Pancreas (tissue), 10 donors: ENCODE data around the gene RAB2B. TPM values are rescaled to one million over a fixed set of nuclear protein-coding genes. Genes with fewer than 3 reads are reported as not detected.

Source experiments
- ATAC-seq, 4 donors: fragments of 200-7000 bp; cut with Tn5 transposase; one replicate each; pipeline versions ENCODE4 v1.8.0 to v1.9.1; 2020; ENCODE audit warnings: mild to moderate bottlenecking in 4 of 4, moderate library complexity in 4 of 4
- DNase-seq, 6 donors: peaks; one replicate each; pipeline ENCODE4 v3.0.0-alpha.2; 2020
- FAIRE-seq: peaks from 2 replicates; lab custom pipeline; 2012; peaks lifted over from hg19 to GRCh38; lab: Jason Lieb, UNC
- H3K27ac ChIP-seq, 4 donors: fragments of 200-600 bp; sonication (generic); 1 replicate in 3 of 4; 2 replicates in 1 of 4; pipeline versions ENCODE4 v1.5.0 to v1.8.0; 2020
- H3K27me3 ChIP-seq, 4 donors: fragments of 200-600 bp; one replicate each; pipeline ENCODE4 v1.8.0; 2021
- H3K36me3 ChIP-seq, 3 donors: fragments of 200-600 bp; sonication (generic) in 1 of 3; one replicate each; pipeline versions ENCODE4 v1.5.0 to v1.8.0; 2020 to 2021
- H3K4me1 ChIP-seq, 3 donors: fragments of 200-600 bp; one replicate each; pipeline ENCODE4 v1.8.0; 2021
- H3K4me3 ChIP-seq, 4 donors: fragments of 200-600 bp; sonication (generic) in 2 of 4; one replicate each; pipeline versions ENCODE4 v1.5.0 to v1.8.0; 2020 to 2021
- H3K9me3 ChIP-seq, 4 donors: fragments of 200-600 bp; one replicate each; pipeline ENCODE4 v1.8.0; 2021
- WGBS, 2 donors: extraction: QIAGEN DNeasy Blood & Tissue Kit; methylation state at CpG; one replicate each; pipeline ENCODE4 v1.1.7; 2013; 5-methylcytosine and 5-hydroxymethylcytosine counted together
- intact Hi-C, 3 donors: fragments of 100-400 bp; cut with DNase I; formaldehyde crosslinking; loops; one replicate each; pipeline versions ENCODE4 v1.11.1 to v1.14.2; 2022
- polyA plus RNA-seq, 2 donors: library from polyadenylated mRNA; stranded (reverse); fragments of 200-250 nt; gene quantifications; one replicate each; pipeline ENCODE4 v1.2.3, GENCODE V29; 2013
- total RNA-seq, 6 donors: library from RNA; stranded (reverse); fragmentation: NEBNext Ultra II Directional in 4 of 6; extraction: Animal tissue kit (Norgen Biotek cat#: 25700) in 4 of 6; gene quantifications; one replicate each; pipeline versions ENCODE4 v1.2.1 to v1.2.4, GENCODE V29; 2021 to 2023
- TF ChIP-seq, protein P1 (sequence below), 4 donors: fragments of 200-600 bp; sonication (generic) in 3 of 4; IDR thresholded peaks; one replicate each; pipeline versions ENCODE4 v1.5.0 to v1.8.0; 2021; ENCODE audit warnings: antibody characterized with exemption in 4 of 4
- donor health status: healthy with polysubstance abuse.
- donor health status: DM: no; HTN: no; CAD: no; lungs with moderate emphysema.
- donor health status: DM: no; HTN: no; CAD: no.
- donor health status: control.
- donor health status: control.
- donor health status: Bipolar disorder and iron deficiency.
- donor health status: DM: yes; HTN: yes; CAD: no.
- donor health status: DM: no; HTN: no; CAD: no.
- donor health status: DM: no; HTN: no; CAD: no.
- donor health status: DM: yes; HTN: yes; CAD: no.

RAB2B gene
- total and polyA plus RNA-seq, 8 donors, result 5.7 to 18.6 (median 10.3) TPM

DNA sequence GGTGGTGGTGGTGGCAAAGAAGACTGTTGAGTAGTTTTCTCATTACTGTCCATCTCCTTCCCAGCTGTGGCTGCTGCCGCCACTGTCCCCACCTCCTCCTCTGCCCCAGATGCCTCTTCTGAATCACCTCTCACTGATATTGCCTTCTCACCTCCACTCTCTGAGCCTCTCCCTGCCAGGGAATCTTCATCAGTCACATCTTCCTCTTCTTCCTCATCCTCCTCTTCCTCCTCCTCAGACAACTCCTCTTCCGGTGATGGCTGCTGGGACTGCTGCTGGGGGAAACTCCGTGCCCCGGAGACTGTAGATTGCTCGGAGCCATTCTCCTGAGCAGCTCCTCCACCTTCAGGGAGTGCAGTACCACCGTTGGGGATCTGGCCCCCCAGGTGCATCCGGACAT is 46.4 kb upstream of the RAB2B start:
- Histone ChIP-seq H3K4me1 (no peaks in the 10 kb centered on the region), H3K36me3 (no peaks in the 10 kb centered on the region), H3K27me3 (no peaks in the 10 kb centered on the region), H3K4me3 (no peak overlapping the region), H3K27ac (no peak overlapping the region), H3K9me3 (no peaks in the 10 kb centered on the region)
- 73 to 91% methylated on average over 6 to 7 of the region's 7 CpGs for WGBS, 2 donors
- no peak for DNase-seq
- FAIRE-seq, result no peak
- ATAC-seq, result no peak
- TF ChIP-seq, protein P1, sequence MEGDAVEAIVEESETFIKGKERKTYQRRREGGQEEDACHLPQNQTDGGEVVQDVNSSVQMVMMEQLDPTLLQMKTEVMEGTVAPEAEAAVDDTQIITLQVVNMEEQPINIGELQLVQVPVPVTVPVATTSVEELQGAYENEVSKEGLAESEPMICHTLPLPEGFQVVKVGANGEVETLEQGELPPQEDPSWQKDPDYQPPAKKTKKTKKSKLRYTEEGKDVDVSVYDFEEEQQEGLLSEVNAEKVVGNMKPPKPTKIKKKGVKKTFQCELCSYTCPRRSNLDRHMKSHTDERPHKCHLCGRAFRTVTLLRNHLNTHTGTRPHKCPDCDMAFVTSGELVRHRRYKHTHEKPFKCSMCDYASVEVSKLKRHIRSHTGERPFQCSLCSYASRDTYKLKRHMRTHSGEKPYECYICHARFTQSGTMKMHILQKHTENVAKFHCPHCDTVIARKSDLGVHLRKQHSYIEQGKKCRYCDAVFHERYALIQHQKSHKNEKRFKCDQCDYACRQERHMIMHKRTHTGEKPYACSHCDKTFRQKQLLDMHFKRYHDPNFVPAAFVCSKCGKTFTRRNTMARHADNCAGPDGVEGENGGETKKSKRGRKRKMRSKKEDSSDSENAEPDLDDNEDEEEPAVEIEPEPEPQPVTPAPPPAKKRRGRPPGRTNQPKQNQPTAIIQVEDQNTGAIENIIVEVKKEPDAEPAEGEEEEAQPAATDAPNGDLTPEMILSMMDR (IDR thresholded peaks at IDR 0.05), result no peak
- intact Hi-C loops, result no loop called here

DNA sequence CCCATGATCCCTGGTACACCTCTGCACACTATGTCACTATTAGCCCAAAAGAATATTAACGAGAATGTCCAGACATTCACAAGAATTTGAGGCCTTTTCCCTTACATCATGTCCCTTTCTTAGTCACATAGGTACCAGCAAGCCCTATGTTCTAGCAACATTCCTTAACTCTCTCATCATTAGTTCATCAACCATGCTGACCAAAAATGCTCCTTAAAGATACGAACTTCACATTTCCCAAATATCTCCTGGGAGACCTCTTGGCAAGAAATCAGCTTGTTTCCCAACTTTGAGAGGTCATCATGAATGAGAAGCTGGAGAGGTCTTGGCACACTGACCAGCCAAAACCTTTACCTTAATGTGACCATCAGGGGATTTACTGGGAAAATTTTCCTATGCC is 44.7 kb upstream of the RAB2B start:
- Histone ChIP-seq H3K9me3 (no peaks in the 10 kb centered on the region), H3K4me1 (no peaks in the 10 kb centered on the region), H3K27ac (no peak overlapping the region), H3K27me3 (no peaks in the 10 kb centered on the region), H3K36me3 (no peaks in the 10 kb centered on the region), H3K4me3 (no peak overlapping the region)
- TF ChIP-seq, protein P1 (IDR thresholded peaks at IDR 0.05), result no peak
- FAIRE-seq (no peak), DNase-seq (no peak), ATAC-seq (no peak)
- intact Hi-C loops, result no loop called here
- 77 to 83% methylated on average over 2 of the region's 2 CpGs for WGBS, 2 donors

DNA sequence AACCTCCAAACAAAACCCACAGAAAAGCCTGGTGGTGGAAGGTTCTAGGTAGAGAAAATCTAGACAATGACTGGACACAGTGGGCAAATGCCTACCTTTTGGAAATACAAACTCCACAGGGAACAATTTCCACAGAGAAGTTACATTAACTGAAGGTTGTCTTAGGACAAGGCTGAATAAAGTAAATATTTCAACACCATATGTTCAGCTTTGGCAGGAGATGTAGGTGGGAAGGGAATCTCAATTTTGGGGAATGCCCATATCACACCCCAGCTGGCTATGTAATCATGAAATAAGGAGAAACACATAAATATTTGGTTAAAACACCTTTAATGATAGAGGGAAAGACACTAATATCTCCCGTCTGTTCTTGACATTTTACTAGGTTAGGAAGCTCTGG is 44.0 kb upstream of the RAB2B start:
- Histone ChIP-seq H3K4me1 (no peaks in the 10 kb centered on the region), H3K9me3 (no peaks in the 10 kb centered on the region), H3K4me3 (no peak overlapping the region), H3K27me3 (no peaks in the 10 kb centered on the region), H3K36me3 (no peaks in the 10 kb centered on the region), H3K27ac (no peak overlapping the region)
- DNase-seq, result no peak
- FAIRE-seq, result no peak
- intact Hi-C loops, result no loop called here
- 50 to 57% methylated on average over 1 of the region's 1 CpG for WGBS, 2 donors
- TF ChIP-seq, protein P1 (IDR thresholded peaks at IDR 0.05), result no peak
- ATAC-seq, result no peak

DNA sequence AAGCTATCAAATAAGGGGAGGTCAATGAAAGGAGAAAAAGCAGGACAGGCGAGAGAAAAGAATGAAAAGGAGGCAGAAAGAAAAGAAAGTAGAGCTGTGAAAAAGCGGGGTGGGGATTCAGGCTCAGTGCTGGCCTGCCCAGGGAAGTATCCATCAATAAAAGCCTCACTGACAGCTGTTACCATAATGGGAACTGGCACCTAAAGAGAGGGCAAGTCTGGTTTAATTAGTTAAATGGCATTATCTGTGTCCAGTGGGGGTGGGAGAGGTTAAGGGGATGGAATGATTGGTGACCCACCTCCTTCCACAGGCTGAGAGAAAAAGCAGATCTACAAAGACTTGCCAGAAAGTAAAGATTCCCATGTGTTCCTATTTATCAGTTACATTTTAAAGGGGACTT is 42.0 kb upstream of the RAB2B start:
- WGBS, 2 donors, result 83 to 90% methylated on average over 2 of the region's 2 CpGs
- no peak for DNase-seq
- no peak for ATAC-seq
- Histone ChIP-seq H3K9me3 (no peaks in the 10 kb centered on the region), H3K27ac (no peak overlapping the region), H3K36me3 (no peaks in the 10 kb centered on the region), H3K4me3 (no peak overlapping the region), H3K27me3 (no peaks in the 10 kb centered on the region), H3K4me1 (no peaks in the 10 kb centered on the region)
- TF ChIP-seq, protein P1 (IDR thresholded peaks at IDR 0.05), result no peak
- no peak for FAIRE-seq
- intact Hi-C loops, result no loop called here

DNA sequence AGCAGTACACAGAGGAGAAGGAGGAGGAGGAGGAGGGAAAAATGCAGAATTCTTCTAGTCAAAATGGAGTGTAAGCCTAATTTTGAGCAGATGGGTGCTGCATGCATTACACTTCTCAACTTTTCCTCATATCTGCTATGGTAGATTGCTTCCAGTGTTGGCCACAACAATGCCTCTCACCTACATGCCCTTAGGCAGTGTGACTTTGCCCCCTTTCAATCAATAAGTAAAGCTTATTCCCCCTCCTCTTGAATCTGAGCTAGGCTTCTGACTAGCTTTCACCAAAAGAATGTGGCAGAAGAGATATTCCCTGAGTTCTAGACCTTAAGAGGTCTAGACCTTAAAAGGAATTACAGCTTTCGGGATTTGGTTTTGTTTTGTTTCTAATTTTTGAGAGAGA is 37.6 kb upstream of the RAB2B start:
- H3K9me3 ChIP-seq, result no peaks in the 10 kb centered on the region
- H3K36me3 ChIP-seq, result no peaks in the 10 kb centered on the region
- ATAC-seq (no peak), FAIRE-seq (no peak), DNase-seq (no peak)
- H3K4me3 ChIP-seq, result no peak overlapping the region
- intact Hi-C loops, result no loop called here
- WGBS, 2 donors, result 88 to 93% methylated on average over 1 of the region's 1 CpG
- H3K27me3 ChIP-seq, result no peaks in the 10 kb centered on the region
- H3K4me1 ChIP-seq, result peaks cover 6 to 11% (median 8%) of the 10 kb centered on the region in 3 donors
- TF ChIP-seq, protein P1 (IDR thresholded peaks at IDR 0.05), result no peak
- no peak overlapping the region for H3K27ac ChIP-seq
